HG03025 (cell line): ENCODE data around the gene CCDC85C.

ENCODE experiments used
- ATAC-seq: cut with Tn5 transposase; IDR thresholded peaks from one replicate; pipeline ENCODE4 v1.9.1; 2021; ENCODE audit warnings: mild to moderate bottlenecking, moderate library complexity; ENCODE audit not compliant: unreplicated experiment, low FRiP score

The CCDC85C gene

DNA sequence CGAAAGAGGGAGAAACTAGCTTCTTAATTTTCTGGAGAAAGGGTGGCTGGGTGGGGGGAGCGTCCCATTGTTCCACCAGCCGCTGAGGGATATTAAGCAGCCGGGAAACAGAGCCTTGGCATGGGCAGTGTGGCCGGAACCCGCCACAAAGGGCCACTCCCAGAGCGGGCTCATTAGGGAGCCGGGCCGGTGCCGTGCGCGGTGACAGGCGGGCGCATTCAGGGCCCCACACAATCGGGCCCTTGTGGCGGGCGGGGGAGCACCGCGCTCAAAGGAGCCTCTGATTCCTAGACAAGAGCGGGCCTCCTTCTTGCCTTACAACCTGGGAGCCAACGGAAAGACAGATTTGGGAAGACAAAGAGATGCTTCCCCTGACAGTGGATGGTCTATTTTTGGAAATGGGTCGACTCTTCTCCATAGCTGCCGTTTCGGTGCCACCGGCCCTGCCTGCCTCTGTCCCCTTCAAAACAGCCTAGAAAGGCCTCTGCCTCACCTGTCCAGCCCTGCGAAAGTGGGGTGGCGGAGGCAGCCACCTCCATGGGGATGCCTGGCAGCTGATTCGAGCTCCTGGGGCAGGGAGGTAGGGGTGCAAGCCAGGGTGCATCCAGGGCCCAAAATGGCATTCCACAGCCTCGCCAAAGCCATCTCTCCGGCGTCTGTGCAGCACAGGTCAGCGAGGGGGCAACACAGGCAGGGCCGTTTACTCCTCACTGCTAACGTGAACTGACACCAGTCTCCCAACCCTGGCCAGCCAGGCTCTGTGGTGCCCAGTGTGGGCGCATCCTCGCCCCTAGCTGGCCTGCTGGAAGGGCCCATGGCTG lies 10.9 kb downstream of the CCDC85C start:
- no peak for ATAC-seq

DNA sequence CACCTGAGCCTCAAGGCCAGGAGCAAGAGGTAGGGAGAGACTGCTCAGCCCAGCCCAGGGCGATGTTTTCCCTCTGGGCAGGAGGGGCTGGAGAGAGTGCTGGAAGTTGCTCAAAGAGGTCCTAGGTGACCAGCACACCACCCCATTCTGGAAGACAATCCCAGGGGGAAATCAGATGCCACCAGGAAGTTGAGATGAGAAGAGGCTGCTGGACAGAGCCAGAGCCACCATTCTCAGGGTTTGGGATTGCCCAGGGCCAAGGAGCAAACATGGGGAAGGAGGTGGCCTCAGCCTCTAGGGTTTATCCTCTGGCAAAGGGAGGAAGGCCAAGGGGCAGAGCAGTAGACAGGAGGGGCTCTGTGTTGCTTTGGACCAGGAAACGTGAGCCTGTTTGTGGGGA lies 11.6 kb downstream of the CCDC85C start:
- no peak for ATAC-seq

DNA sequence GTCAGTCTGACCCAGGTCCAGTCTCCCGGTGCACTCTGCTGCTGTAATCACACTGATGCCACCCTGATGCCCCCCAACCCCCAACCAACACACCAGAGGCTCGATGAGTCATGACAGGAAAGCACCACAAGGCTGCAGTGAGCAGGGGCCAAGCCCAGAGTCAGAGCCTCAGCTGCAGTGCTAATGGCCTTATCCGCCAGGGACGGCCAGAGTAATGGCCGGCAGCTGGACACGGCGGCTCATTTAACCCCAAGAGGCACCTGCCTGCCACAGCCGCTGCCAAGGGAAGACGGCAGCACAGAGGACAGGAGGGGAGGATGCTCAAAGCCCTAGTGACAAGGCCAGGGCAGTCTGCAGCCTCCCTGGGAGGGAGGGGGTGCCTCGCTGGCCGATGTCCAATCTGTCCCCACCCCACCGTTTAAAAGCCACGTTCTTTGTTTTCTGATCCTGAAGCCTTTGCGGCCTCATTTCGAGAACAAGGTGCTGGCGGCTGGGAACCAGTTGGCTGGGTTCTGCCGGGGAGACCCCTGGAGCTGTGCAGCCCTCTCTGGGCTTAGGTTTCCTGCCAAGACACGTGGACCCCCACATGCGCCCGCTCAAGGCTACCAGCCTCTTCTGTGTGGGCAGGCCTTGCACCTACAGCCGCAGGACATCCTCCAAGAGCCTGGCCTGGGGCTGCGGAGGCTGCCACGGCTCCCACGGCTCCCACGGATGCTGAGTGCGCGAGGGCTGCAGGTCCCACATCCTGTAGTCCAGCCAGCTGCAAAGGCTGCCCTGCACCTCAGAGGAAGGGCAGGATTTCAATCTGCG lies 13.1 kb downstream of the CCDC85C start:
- ATAC-seq: no peak

DNA sequence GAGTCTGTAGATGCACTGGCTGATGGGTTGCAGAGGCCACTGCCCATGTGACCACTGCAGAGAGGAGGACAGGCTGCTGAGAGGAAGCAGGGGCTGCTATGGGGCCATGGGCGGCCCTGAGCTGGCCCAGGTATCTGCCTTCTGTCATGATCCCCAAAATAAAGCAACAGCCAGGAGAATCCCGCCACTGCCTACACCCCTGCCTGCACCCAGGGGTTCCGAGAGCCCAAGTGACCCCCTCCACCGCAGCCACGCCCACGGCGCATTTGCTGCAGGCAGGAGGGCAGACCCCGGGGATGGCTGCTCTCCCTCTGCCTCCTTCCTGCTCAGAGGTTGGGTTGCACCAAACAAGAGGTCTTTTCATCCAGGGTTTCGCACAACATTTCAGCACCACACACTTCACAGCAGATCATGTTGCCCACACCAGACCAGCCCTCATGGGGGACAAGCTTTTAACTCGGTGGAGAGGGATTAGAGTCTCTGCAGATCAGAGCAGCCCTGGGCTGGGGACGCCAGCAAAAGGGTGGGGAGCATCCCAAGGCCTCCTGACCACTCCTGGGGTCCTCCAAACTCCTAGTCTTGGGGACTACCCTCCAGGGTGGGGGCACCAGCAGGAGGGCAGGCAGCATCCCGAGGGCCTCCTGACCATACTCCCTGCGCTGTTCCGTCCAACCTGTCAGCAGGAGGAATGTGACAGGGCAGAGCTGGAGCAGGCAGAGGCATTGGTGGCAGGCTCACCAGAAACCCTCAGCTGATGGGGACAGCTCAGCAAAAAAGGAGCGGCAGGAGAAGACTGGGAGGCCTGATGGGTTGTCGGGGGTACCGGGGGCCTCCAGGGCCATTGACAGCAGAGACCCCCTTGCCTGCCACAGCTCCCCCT lies 14.1 kb downstream of the CCDC85C start:
- ATAC-seq: no peak

DNA sequence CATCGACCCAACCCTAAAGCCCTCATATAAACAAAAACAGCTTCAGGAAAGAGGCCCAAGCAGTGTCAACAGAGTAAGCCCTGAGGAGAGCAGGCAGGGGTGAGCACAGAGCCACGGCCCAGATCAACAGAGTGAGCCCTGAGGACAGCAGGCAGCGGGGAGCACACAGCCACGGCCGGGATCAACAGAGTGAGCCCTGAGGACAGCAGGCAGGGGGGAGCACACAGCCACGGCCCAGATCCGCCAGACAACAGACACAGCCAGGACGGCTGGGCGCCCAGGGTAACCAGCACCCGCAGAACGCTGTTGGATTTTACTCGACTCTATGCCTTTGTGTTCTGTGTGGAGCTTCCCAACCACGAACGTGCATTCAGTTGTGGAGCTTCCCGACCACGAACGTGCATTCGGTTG lies 15.0 kb downstream of the CCDC85C start:
- ATAC-seq: no peak

DNA sequence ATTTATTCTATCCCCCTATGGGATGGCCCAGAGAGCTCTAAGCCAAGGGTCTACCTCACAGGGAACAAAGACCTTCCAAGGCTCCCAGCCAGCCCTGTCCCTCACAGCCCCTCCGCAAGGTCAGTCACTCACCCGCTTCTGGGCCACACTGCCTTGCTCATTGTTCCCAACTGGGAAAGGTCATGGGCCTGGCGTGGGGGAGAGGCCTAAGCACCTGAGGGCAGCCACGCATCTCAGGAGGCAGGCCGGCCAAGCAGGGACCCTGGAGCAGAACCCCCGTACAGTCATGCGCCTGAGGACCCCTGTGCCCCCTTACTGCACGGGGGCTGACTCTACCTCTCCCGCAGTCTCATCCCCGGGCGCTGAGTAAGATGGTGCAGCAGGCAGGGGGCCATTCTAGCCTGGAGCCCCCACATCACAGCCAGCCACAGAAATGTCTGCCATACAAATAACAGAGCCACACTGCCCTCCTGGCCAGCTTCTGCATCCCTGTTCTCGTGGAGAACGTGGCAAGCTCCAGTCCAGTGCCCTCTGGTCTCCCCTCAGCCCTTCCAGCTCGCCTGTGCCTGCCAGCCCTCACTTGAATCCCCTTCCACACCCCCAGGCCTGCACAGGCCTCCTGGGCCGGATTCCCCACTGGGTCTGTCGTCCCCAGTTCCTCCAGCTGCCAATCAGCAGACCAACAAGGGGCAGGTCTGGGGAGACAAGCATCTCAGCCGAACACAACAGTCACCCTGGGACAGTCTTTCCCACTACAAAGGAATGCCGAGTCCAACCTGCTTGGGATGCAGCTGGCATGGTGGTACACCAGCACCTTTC lies 16.3 kb downstream of the CCDC85C start:
- ATAC-seq: no peak

DNA sequence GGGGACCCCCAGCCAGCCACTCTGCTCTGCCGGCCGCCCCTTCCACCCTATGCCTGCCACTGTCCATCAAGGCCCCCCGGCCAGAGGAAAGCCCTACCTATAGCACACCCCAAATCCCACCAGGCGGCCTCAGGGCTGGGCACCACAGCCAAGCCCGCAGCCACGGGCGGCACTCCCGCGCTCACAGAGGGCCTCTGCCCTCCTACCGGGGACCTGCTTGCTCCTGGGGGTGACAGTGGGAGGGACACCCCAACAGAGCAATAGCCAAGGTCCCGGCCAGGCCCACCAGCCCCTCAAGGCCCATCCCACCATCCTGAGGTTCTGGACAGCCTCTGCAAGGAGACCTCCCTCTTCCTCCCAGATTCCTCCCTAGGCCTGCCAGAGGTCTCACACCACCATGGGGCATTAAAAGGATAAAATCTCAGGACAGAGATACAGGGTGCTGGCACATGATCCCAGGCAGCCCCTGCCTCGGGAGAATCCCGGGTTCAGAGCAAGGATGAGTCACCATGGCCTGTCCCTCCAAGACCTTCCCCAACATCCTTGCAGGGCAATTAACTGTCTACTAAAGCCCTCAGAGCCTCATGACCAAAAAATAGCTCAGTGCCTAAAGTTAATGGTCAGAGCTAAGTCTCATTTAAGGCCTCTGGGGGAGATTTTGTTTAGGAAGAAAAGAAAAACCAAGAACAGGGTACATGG lies 17.1 kb downstream of the CCDC85C start:
- no peak for ATAC-seq

DNA sequence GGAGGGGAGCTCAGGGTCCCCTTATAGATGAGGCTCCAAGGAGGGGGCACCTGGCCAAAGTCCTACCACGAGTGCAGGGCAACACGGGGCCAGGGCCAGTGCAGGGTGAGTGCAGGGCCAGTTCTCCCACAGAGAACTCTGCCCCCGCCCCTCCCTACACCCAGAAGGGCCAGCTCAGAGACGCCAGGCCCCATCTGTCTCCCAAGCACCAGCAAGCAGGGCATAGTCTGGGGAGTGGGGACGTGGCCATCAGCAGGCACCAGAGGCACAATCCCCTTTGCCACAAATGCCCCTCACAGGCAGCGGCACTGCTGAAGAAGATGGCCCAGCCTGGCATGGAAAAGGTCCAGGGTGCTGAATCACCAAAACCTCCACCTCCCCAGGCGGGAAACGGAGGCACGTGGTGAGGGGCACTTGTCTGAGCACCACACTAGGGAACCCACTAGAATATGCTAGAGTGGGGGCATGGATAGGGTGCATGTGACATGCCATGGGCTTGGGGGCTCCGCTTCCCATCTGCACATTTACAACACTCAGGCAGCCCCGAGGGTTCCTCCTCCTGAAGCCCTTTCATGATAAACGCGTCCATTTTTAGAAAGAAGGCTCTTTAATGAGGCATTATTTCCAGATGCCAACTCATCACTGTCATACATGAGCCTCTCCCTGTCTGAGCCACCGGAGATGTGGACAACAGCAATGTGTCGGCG lies 17.8 kb downstream of the CCDC85C start:
- ATAC-seq: no peak

DNA sequence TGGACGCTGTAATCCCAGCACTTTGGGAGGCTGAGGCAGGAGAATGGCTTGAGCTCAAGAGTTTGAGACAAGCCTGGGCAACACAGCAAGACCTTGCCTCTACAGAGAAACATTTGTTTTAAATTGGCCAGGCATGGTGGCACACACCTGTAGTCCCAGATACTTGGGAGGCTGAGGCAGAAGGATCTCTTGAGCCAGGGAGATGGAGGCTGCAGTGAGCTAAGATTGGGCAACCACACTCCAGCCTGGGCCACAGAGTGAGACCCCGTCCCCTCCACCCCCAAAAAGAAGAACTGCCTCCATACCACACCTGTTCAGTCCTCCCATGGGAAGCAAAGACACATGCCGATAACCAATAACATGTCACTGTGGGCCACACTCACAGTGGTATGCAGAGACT lies 19.2 kb downstream of the CCDC85C start:
- no peak for ATAC-seq

DNA sequence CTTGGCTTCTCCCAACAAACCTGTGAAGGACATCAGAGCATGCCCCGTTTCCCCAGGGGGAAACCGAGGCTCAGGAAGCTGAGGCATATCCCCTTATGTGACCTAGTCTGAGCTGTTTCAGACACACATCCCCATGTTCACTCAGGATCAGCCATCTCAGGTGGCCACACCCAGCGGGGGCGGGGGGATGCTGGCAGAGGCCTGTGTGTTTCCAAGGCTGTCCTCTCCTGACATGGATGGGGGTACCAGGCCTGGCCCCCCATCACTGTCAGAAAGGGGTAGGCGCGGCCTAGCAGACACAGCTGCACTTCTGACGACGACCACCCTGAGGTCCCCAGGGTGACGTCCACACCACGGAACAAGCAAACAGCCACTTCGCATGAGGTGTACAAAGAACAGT lies 22.1 kb downstream of the CCDC85C start:
- ATAC-seq: no peak

DNA sequence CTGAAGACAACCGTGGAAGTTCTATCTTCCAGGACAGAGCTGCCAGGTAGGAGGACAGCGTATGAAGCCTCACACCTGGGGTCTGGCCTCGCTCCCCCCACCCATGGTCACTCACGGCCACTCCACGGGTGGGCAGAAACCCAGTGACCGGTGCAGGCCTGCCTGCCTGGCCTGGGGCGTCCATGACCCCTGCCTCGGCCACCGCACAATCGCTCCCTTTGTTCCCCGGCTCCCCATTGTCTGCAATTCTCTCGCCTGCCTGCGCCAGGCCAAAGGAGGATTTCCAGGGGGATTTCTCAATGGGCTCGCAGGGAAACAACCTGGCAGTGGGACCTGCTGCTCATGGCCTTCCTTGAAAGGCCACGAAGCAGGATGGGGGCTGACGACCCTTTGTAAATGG lies 22.6 kb downstream of the CCDC85C start:
- no peak for ATAC-seq

DNA sequence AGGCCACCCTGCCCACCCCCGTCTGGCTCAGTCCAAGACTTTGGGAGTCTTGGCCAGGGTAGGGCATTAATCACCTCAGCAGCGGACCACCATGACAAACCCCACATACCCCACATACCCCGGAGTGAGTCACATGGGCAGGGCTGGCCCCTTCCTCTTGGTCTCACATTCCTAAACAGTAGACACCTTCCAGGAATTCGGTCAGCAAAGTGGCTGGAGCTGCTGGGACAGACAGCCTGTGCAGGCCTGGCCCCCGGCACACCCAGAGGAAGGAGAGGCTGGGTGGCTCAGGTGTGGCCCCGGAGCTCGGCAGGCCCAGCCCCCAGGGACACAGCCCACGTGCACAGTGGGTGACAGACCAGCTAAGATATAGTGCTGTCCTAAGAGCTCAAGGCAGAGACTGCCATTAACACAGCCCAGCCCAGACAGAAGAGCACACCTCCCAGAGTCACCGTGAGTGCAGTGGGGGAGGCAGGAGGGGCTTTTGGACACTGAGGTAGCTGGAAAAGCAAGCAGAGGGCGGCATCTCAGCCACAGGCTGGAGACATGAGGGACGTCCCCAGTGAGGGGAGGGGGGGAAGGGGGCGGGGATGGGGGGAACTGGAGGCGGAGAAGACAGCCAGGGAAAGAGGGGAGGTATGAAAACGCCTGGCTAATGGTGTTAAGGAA lies 24.0 kb downstream of the CCDC85C start:
- no peak for ATAC-seq

DNA sequence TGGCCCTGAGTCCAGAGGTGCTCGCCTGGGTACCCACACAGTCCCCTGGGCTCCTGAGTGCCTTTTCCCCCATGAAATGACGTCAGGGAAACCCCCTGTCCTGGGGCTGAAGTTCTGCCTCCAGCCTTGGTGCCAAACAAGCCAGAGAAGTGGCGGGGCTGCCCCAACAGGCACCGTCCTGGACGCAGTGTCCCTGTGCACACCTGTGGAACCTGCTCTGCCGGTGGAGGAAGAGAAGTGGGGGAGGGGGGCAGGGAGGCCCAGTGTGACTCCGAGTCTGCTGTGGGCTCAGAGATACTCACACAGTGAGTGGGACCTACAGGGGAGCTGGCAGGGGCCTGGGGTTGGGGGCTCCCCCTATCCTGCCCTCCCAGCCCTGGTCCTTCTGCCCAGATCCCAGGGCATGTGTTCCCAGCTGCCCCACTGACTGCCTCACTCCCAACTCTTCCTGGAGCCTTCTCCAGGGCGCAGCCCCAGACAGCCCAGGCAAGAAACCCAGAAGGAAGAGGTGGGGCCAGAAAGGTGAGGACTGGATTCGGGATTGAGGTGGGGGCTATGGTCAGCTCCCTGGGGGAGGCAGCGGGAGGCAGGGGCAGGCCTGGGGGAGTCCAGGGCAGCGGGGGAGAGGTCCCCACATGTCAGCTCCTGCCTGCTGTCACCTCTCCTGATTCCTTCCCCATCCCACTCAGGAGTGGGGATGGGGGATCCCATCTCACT lies 24.7 kb downstream of the CCDC85C start:
- ATAC-seq: no peak

DNA sequence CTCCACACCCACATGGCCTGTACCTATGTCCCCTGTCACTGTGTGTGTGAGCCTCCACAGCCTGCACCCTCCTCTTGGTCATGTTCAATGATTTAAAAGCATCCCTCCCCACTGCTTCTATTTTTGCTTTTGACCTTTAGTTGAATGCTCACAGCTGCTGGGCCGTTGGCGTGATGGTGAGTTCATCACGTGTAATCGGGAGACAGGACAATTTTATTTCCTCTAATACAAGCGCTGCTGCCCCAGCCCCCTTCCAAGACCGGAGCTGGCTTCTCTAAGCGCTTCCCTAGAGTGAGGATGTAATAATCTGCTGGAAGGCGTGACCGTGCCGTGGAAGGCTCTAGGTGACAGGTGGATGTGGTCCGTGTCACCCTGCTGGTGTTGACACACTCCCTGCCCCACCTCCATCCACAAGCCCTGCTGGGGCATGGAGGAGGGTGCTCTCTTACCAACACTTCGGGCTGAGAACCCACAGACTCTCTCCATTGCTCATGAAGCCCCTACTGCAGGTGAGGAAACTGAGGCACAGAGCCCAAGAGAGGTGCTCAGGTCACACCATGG lies 25.4 kb downstream of the CCDC85C start:
- no peak for ATAC-seq

DNA sequence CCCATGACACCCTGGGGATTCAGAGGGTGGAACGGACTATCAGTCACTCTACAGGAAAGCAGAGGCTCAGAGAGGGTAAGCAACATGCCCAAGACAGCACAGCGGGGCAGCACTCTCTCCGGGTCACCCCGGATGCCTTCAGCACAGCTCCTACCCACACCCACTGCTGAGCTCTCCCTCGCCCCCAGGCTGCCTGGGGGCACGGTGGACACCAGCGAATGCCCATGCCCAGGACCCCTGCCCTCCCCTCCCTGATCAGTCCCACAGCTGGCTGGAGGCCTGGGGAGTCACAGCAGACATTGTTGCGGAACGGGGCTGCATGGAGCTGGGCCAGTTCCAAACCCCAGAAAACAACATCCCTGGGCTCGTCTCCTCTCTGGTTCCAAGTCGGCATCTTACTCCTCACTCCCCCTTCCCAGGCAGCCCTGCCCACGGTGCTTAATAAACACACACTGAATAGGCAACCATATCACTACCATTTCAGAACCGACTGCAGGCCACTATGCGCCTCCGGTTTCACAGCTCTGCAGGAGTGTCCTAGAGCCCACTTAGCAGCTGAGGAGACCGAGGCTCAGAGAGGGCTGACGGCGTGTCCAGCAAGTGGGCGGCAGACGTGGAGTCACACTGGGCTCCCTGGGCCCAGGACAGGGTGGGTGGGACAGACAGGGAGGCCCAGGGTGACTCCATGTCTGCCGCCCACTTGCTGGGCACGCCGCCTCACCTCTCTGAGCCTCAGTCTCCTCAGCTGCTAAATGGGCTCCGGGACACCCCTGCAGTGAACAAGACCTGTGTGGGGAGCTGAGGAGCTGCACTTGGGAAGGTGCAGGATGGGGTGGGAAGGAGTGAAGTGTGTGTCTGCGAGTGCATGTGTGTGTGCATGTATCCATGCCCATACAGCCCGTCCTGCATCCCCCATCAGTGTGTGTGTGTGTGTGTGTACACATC lies 27.0 kb downstream of the CCDC85C start:
- ATAC-seq: no peak

DNA sequence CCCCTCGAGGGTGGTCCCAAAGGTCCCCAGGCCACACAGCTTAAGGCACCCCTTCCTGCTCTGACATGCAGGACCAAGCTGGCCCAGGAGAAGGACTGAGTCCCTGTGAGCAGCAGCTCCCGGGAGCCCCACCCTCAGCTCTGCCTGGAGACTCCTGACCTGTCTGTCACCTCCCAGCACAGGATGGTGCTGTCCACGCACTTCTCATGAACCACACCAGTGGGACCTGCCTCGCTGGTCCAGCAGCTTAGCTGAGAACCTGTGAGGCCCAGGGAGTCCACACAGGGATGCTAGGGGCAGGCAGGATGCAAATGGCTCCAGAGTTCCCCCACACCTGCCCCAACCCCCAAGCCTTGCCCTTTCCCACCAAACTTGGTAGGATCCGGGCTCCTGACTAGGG lies 27.7 kb downstream of the CCDC85C start:
- ATAC-seq: no peak
